ENCODE data around the gene UNC13A.

DNA sequence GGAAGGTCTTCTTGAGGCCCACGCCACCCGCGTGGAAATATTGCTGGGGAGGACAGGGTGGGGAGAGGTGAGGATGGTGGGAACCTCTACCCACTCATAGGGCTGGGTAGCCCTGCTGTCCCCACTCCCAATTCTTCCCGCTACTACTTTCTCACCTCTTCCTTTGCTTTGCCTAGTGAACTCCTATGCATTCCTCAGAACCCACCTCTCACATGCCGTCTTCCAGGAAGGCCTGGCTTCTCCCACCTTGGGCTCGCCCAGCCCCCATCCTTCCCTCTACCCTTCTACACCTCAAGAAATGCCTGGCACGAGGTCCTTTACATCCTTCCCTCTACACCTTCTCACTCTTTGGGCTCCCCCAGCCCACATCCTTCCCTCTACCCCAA, 70.4 kb downstream of the UNC13A start:
- TF ChIP-seq, protein P1, sequence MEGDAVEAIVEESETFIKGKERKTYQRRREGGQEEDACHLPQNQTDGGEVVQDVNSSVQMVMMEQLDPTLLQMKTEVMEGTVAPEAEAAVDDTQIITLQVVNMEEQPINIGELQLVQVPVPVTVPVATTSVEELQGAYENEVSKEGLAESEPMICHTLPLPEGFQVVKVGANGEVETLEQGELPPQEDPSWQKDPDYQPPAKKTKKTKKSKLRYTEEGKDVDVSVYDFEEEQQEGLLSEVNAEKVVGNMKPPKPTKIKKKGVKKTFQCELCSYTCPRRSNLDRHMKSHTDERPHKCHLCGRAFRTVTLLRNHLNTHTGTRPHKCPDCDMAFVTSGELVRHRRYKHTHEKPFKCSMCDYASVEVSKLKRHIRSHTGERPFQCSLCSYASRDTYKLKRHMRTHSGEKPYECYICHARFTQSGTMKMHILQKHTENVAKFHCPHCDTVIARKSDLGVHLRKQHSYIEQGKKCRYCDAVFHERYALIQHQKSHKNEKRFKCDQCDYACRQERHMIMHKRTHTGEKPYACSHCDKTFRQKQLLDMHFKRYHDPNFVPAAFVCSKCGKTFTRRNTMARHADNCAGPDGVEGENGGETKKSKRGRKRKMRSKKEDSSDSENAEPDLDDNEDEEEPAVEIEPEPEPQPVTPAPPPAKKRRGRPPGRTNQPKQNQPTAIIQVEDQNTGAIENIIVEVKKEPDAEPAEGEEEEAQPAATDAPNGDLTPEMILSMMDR (IDR thresholded peaks at IDR 0.05): no peak
- TF ChIP-seq POLR2A (IDR thresholded peaks at IDR 0.05): no peak

Measured in heart left ventricle (tissue), 13 donors.